ENCODE data around the gene FOXP1.

GRCh38 chr3:71202848-71203533 lies 380.5 kb downstream of the FOXP1 start:
- TF ChIP-seq CTCF (IDR thresholded peaks at IDR 0.05) = no peak
- no peak for TF ChIP-seq EZH2 (IDR thresholded peaks at IDR 0.05)

Data from neural progenitor cell (in vitro differentiated cells).